HepG2 (cell line): ENCODE measurements around the gene NACAD. TPM values are rescaled to one million over a fixed set of nuclear protein-coding genes. Genes with fewer than 3 reads are reported as not detected.

Experiments
- ATAC-seq: fragments of 200-7000 bp; cut with Tn5 transposase; 3 replicates; pipeline ENCODE4 v1.9.1; 2020; ENCODE audit warnings: mild to moderate bottlenecking, moderate library complexity
- BruUV-seq: library from RNA; stranded (reverse); fragments of 400-500 nt; replicated peaks from 2 replicates; lab custom pipeline; 2021; lab: Mats Ljungman, UMichigan
- CTCF ChIA-PET: fragments of 300-600 bp; formaldehyde crosslinking; extraction: SDS; loops from one replicate; lab custom pipeline; 2021; ENCODE audit warnings: low total read pairs, inconsistent platforms, low intra/inter-chr PET ratio; lab: Yijun Ruan, JAX
- POLR2A ChIA-PET: fragments of 350-600 bp; sonication (Branson Sonifier 250); formaldehyde crosslinking; loops from one replicate; lab custom pipeline; 2020; ENCODE audit warnings: antibody characterized with exemption, inconsistent platforms; lab: Yijun Ruan, JAX
- DNase-seq: peaks from one replicate; pipeline ENCODE4 v3.0.0-alpha.2; 2015; ENCODE audit warnings: low spot score
- FAIRE-seq: peaks from 3 replicates; lab custom pipeline; 2011; peaks lifted over from hg19 to GRCh38; lab: Jason Lieb, UNC
- H2AFZ ChIP-seq: one replicate; pipeline ENCODE4 v1.6.1; 2011; ENCODE audit warnings: low read length, inconsistent platforms
- H3K27ac ChIP-seq: fragments of 300-600 bp; 3 replicates; pipeline ENCODE4 v1.8.0; 2011; ENCODE audit warnings: mixed run types, mild to moderate bottlenecking, mixed read lengths, low read length, inconsistent platforms; ENCODE audit not compliant: insufficient read depth; ENCODE audit errors: extremely low read length
- H3K27me3 ChIP-seq, 2 experiments: fragments of 200-600 bp in 1 of 2; 2 replicates in 1 of 2; 3 replicates in 1 of 2; pipeline versions ENCODE4 v1.6.0 to v1.8.0; 2011; ENCODE audit warnings: low read length in 2 of 2, mild to moderate bottlenecking in 2 of 2, moderate library complexity in 2 of 2, inconsistent platforms in 1 of 2; ENCODE audit not compliant: insufficient read depth in 2 of 2, control insufficient read depth in 1 of 2
- H3K36me3 ChIP-seq, 2 experiments: fragments of 200-600 bp in 1 of 2; replicated peaks in 1 of 2; 2 replicates in 1 of 2; 3 replicates in 1 of 2; pipeline versions ENCODE4 v1.5.1 to v1.8.0; 2011; ENCODE audit warnings: low read length in 2 of 2, inconsistent platforms in 1 of 2; ENCODE audit not compliant: insufficient read depth in 2 of 2, control insufficient read depth in 1 of 2
- H3K4me1 ChIP-seq: 2 replicates; pipeline ENCODE4 v1.5.1; 2012; ENCODE audit warnings: low read length, inconsistent platforms; ENCODE audit not compliant: insufficient read depth
- H3K4me2 ChIP-seq: 2 replicates; pipeline ENCODE4 v1.6.0; 2011; ENCODE audit warnings: low read depth, low read length, inconsistent platforms
- H3K4me3 ChIP-seq, 3 experiments: fragments of 200-600 bp in 1 of 3; sonication (generic), shearing (Covaris generic) in 1 of 3; replicated peaks in 1 of 3; 2 replicates each; pipeline ENCODE4 v1.5.1; 2011 to 2016; ENCODE audit warnings: low read length in 3 of 3, inconsistent platforms in 2 of 3, low read depth in 2 of 3, mild to moderate bottlenecking in 2 of 3, control low read depth in 1 of 3, mixed read lengths in 1 of 3; ENCODE audit not compliant: insufficient read depth in 1 of 3
- H3K79me2 ChIP-seq: one replicate; pipeline ENCODE4 v1.6.1; 2011; ENCODE audit warnings: low read length, inconsistent platforms; ENCODE audit not compliant: insufficient read depth
- H3K9ac ChIP-seq: 2 replicates; pipeline ENCODE4 v1.6.0; 2011; ENCODE audit warnings: mild to moderate bottlenecking, low read depth, low read length, inconsistent platforms; ENCODE audit not compliant: insufficient read depth
- H3K9me3 ChIP-seq: 2 replicates; pipeline ENCODE4 v1.5.1; 2012; ENCODE audit warnings: mild to moderate bottlenecking, low read length
- H4K20me1 ChIP-seq: 2 replicates; pipeline ENCODE4 v1.6.0; 2011; ENCODE audit warnings: inconsistent platforms, mild to moderate bottlenecking, low read length, moderate library complexity; ENCODE audit not compliant: insufficient read depth
- HIVEP1 ChIP-seq: sonication (generic); formaldehyde crosslinking; IDR thresholded peaks from 2 replicates; pipeline ENCODE4 v1.4.0; 2020; ENCODE audit warnings: mild to moderate bottlenecking, missing genetic modification reagents
- WGBS: methylation state at CpG from one replicate; pipeline ENCODE4 v1.1.6; 2017; ENCODE audit warnings: low lambda C conversion rate; 5-methylcytosine and 5-hydroxymethylcytosine counted together
- in situ Hi-C: cut with HindIII; loops from 2 replicates; pipeline ENCODE4 v1.10.0; 2017; ENCODE audit warnings: low pct_unique_long_range_greater_than_20kb; ENCODE audit not compliant: extremely low pct_ligation_motif_present
- intact Hi-C: fragments of 100-400 bp; cut with micrococcal nuclease; formaldehyde crosslinking; loops from one replicate; pipeline ENCODE4 v1.10.0; 2022; ENCODE audit not compliant: unreplicated experiment
- polyA plus RNA-seq, 8 experiments: library from polyadenylated mRNA; depleted of rRNA in 3 of 8; stranded (reverse) in 7 of 8; unstranded in 1 of 8; fragments of >200 nt; fragmentation: Illumina TruSeq in 4 of 8; extraction: Trizol in 4 of 8; gene quantifications; 2 replicates each; pipeline versions ENCODE4 v1.2.1 to v1.2.3, GENCODE V29; 2011 to 2016; ENCODE audit warnings: low read depth in 4 of 8, missing spikeins in 1 of 8, mixed read lengths in 1 of 8; ENCODE audit not compliant: insufficient read depth in 1 of 8
- total RNA-seq, 5 experiments: library from RNA; depleted of rRNA; stranded (reverse); fragments of >200 nt; fragmentation: Illumina TruSeq; extraction: Trizol; gene quantifications; 2 replicates each; pipeline ENCODE4 v1.2.3, GENCODE V29; 2016; ENCODE audit warnings: low read depth in 1 of 5
- TF ChIP-seq, protein P1 (sequence below): sonication (generic); formaldehyde crosslinking; IDR thresholded peaks from 2 replicates; pipeline ENCODE4 v1.4.0; 2020; ENCODE audit warnings: mild to moderate bottlenecking, missing genetic modification reagents
- TF ChIP-seq, protein P2 (sequence below): IDR thresholded peaks from 2 replicates; pipeline ENCODE4 v1.4.0; 2020; ENCODE audit warnings: mild to moderate bottlenecking, missing genetic modification reagents

NACAD gene
- total and polyA plus RNA-seq, 2 of the 13 experiments (the other 11 are each of a cell fraction or from before 2014, with no cell fraction given): 0.04 TPM; not detected in 1

DNA sequence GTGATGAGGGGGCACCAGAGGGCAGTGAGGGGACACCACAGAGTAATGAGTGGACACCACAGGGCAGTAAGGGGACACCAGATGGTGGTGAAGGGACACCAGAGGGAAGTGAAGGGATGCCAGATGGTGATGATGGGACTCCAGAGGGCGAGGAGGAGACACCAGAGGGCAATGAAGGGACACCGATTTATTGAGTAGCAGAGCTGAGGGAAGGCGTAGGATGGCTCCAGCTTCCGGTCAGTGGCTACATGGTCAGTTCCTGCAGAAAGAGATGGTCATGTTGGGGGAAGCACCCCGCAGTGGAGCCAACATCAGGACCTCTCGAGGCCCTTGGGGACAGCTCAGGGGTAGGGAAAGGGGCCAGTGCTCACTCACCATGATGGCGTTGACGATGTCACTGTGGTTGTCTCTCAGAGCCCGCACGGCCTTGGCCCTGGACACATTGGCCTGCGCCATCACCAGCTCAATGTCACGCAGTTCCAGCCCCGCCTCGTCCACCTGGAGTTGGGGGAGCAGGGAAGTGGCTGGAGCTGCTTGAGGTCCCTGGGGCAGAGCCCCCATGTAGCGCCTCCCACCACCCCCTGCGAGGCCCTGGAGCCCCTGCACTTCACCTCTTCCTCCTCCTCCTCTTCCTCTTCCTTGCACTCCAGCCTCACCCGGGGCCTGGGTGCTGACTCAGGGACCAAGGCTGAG is 8.4 kb downstream of the NACAD start:
- CTCF ChIA-PET: no interaction called here
- peak; percentile 6; the same call in 2 of the 3 replicates for ATAC-seq
- no peak overlapping the region for H3K9ac ChIP-seq
- peaks cover 3 to 21% of the 10 kb centered on the region in 2 experiments; a peak in 4 of 5 replicates for H3K27me3 ChIP-seq
- in situ Hi-C loops: no loop called here
- TF ChIP-seq, protein P1, sequence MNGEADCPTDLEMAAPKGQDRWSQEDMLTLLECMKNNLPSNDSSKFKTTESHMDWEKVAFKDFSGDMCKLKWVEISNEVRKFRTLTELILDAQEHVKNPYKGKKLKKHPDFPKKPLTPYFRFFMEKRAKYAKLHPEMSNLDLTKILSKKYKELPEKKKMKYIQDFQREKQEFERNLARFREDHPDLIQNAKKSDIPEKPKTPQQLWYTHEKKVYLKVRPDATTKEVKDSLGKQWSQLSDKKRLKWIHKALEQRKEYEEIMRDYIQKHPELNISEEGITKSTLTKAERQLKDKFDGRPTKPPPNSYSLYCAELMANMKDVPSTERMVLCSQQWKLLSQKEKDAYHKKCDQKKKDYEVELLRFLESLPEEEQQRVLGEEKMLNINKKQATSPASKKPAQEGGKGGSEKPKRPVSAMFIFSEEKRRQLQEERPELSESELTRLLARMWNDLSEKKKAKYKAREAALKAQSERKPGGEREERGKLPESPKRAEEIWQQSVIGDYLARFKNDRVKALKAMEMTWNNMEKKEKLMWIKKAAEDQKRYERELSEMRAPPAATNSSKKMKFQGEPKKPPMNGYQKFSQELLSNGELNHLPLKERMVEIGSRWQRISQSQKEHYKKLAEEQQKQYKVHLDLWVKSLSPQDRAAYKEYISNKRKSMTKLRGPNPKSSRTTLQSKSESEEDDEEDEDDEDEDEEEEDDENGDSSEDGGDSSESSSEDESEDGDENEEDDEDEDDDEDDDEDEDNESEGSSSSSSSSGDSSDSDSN: no peak
- TF ChIP-seq, protein P2, sequence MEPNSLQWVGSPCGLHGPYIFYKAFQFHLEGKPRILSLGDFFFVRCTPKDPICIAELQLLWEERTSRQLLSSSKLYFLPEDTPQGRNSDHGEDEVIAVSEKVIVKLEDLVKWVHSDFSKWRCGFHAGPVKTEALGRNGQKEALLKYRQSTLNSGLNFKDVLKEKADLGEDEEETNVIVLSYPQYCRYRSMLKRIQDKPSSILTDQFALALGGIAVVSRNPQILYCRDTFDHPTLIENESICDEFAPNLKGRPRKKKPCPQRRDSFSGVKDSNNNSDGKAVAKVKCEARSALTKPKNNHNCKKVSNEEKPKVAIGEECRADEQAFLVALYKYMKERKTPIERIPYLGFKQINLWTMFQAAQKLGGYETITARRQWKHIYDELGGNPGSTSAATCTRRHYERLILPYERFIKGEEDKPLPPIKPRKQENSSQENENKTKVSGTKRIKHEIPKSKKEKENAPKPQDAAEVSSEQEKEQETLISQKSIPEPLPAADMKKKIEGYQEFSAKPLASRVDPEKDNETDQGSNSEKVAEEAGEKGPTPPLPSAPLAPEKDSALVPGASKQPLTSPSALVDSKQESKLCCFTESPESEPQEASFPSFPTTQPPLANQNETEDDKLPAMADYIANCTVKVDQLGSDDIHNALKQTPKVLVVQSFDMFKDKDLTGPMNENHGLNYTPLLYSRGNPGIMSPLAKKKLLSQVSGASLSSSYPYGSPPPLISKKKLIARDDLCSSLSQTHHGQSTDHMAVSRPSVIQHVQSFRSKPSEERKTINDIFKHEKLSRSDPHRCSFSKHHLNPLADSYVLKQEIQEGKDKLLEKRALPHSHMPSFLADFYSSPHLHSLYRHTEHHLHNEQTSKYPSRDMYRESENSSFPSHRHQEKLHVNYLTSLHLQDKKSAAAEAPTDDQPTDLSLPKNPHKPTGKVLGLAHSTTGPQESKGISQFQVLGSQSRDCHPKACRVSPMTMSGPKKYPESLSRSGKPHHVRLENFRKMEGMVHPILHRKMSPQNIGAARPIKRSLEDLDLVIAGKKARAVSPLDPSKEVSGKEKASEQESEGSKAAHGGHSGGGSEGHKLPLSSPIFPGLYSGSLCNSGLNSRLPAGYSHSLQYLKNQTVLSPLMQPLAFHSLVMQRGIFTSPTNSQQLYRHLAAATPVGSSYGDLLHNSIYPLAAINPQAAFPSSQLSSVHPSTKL (CRISPR knock-in tag): no peak
- TF ChIP-seq HIVEP1 (CRISPR knock-in tag): no peak
- TF ChIP-seq, all 625 proteins: peak for 0
- H3K27ac ChIP-seq: no peak overlapping the region
- intact Hi-C loops: no loop called here
- H3K9me3 ChIP-seq: no peaks in the 10 kb centered on the region
- H3K4me1 ChIP-seq: no peaks in the 10 kb centered on the region
- DNase-seq (no peak), FAIRE-seq (no peak)
- 32% methylated on average over 10 of the region's 17 CpGs for WGBS
- BruUV-seq: no TSS peak
- POLR2A ChIA-PET: no interaction called here
- no peaks in the 10 kb centered on the region for H3K79me2 ChIP-seq
- H2AFZ ChIP-seq: no peak overlapping the region
- no peaks in the 10 kb centered on the region for H4K20me1 ChIP-seq
- no peak overlapping the region for H3K4me3 ChIP-seq
- H3K4me2 ChIP-seq: no peak overlapping the region
- peaks cover 2 to 7% of the 10 kb centered on the region in 2 experiments; a peak in 2 of 5 replicates for H3K36me3 ChIP-seq
